NOMO-1 (cell line): Measurements from ENCODE around the gene MRPL21.
A peak's percentile ranks its signal among the peaks of the same experiment; 100 is the strongest.

ENCODE experiments used
- DNase-seq, 2 experiments: peaks; one replicate each; lab custom pipeline; 2025; ENCODE audit not compliant: unreplicated experiment in 2 of 2; lab: John Stamatoyannopoulos, UW

MRPL21 gene

GRCh38 chr11:68903288-68904247 is at the start of gene MRPL21, which contains the start of gene IGHMBP2:
Gene MRPL21 (minus strand): TSS chr11:68903832. CDS start chr11:68903810, 22 bp downstream.
Gene IGHMBP2 (plus strand): TSS chr11:68903891. CDS start chr11:68903953, 62 bp downstream.
- peak; percentile 72 to 79 for DNase-seq

DNA sequence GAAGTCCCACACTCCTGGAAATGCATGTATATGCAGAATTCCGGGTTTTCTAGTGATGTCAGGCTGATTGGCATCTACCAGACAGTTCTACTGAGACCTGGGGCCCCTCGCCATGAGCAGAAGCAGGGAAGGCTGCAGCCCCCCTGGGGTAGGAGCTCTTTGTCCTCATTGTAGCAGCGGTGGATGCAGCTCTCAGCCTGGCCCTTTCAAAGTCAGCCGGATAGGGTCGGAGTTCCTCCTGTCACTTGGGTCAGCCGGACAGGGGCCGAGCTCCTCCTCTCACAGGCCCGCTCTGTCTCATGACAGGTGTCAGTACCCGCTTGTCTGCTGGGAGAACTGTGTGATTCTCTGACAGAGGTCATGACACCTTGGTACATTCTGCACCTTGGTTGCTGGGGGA is 47.1 kb upstream of the MRPL21 start:
- no peak for DNase-seq

GRCh38 chr11:68950270-68950669 is 46.6 kb upstream of the MRPL21 start:
- DNase-seq = peak in 1 of 2 experiments; percentile 13

DNA sequence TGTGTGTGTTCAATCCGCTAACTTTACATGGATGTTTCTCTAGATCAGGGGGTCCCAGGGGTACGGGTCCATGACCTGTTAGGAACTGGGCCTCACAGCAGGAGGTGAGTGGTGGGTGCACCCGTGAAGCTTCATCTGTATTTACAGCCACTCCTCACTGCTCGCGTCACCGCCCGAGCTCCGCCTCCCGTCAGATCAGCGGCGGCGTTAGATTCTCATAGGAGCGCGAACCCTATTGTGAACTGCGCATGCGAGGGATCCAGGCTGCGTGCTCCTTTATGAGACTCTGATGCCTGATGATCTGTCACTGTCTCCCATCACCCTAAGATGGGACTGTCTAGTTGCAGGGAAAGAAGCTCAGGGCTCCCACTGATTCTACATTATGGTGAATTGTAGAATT is 45.3 kb upstream of the MRPL21 start:
- no peak for DNase-seq

GRCh38 chr11:68948496-68948895 is 44.9 kb upstream of the MRPL21 start:
- DNase-seq = no peak

DNA sequence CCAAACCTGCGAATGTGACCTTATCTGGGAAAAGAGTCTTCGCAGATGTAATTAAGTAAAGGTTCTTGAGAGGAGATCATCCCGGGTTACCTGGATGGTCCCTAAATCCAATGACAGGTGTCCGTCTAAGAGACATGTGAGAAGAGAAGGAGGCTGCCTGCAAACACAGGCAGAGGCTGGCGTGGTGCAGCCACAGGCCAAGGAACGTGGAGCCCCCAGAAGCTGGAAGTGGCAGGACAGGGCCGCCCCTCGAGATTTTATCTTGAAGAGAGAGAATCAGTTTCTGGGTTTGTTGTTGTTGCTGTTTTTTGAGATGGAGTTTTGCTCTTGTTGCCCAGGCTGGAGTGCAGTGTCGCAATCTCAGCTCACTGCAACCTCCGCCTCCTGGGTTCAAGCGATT is 43.5 kb upstream of the MRPL21 start:
- no peak for DNase-seq

DNA sequence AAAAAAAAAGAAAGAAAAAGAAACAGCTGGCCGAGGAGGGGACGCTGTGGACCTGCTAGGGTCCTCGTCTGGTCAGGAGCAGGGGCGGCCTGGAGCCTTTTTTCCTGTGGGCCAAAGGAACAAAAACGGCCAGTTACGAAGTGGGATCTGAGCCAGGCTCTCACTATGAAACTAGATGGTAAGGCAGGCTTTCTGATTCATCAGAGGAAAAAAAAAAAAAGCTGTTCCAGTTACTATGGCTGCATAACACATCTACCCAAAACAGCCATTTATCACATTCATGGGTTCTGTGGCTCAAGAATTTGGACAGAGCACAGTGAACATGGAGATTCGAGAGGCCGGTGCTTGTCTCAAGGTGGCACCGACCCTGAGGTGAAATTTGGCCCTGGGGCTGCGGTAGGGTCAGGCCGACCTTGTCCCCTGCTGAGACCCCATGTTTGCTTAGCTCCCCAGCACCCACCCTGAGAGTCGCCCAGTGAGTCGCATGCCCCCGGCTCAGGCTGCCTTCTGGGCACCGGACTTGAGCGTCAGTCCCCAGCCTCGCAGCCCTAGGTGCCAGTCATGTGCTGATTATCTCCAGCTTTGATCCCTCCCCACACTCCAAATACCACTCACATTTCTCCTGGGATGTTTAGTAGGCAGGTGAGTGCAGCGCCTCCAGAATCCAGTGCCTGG is 42.9 kb upstream of the MRPL21 start:
- no peak for DNase-seq

DNA sequence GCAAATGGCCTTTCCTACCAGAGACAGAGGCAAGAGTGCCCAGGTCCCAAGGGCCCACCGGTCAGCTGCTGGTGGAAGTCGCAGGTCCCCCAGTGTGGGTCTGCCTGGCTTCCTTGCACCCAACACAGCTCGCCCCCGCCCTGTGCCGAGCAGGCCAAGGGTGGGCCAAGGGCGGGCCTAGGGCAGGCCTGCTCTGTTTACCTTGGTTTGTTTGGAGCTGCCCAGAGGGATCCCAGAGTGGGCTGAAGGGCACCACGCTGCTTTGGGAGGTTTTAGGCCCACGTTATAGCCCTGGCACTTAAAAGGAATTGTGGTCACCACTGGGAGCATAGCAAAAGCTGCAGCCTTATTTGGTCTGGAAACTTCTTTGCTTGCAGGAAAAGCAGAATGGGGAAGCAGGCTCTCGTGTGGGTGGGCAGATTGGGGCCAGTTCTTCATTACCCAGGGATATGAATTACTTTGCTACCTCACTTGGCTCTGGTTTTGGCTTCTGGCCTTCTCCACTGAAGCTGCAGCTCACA is 39.2 kb upstream of the MRPL21 start:
- DNase-seq = peak; percentile 26 to 27

DNA sequence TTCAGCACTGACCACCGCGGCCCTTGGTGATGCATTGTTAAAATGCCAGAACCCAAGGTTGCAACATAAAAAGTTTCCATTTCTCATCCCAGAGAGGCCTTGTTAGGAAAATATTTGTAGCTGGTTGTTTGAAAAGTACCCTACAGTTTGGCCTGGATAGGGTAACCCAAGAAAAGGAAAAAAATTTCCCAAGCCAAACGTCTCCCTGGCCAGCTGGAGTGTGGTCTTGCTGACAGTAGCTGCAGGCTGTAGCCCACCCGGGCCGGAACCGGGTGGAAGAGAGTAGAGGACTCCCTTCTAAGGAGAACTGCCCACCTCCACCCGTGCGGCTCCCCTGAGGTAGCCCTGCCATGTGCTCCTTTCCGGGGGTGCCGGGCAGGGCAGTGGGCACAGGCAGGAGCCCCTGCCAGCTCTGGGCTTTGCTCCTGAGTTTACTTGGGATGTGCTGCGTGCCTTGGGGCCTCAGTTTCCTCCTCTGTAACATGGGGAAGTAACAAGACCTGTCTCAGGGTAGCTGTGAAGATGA is 38.5 kb upstream of the MRPL21 start:
- no peak for DNase-seq

DNA sequence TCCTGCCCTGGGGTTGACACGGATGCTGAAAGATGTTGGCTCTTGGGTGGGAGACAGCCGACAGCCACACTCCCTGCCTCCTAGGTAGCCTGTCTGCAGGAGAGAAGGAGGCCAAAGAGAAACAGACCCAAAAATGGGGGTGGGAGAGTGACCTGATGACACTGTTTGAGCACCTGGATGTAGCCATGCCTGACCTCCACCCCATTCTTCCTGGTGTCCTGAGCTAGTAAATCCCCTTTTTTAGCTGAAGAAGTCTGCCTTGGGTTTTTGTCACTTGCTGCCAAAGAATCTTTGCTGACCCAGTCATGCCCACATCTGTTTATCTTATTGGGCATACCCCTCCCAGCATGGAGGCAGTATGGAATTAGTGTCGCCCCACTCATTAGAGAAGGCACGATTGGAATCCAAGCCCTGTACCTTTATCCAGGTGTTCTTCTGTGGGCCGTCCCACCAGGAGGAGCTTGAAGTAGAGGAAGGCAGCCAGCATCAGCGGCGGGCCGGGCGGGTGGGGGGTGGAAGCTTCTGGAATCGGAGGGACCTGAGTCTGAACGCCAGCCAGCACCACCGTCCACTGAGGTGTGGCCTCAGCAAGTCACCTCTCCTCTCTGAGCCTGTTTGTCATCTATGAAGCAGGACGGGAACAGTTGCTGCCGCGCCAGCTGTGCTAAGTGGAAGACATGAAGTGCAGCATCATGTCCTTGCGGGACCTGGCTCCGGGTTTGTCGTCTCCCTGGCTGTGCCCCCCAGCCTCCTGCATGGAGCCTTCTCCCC is 37.9 kb upstream of the MRPL21 start:
- no peak for DNase-seq

DNA sequence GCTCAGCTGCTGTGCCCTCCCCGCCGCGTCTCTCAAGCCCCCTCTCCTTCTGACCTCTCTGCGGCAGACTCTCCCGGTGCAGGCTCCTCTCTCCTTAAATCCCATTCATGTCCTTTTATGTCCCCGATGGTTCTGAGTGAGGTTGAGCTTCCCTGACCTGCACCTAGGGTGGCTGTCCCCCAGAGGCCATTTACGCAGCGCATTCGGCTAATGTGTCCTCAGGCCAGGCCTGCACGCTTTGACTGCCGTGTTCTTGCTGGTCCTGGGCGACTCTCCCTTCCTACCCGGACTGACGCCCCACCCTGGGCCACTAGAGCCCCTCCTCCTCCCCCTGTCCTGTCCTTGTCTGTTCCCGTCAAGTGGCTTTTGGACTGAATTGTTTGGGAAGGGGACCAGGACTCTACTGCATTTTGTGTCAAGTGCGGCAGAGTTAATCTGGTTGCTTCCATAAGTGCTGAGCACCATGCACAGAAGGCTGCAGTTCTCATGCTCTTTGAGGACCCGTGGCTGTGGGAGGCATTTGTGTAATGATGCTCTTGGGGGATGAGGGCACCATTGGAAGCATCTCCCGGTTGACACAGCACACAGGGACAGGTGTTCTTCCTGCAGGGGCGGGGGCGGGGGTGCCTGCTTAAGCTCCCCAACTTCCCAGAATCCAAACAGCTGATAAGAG is 37.2 kb upstream of the MRPL21 start:
- no peak for DNase-seq

DNA sequence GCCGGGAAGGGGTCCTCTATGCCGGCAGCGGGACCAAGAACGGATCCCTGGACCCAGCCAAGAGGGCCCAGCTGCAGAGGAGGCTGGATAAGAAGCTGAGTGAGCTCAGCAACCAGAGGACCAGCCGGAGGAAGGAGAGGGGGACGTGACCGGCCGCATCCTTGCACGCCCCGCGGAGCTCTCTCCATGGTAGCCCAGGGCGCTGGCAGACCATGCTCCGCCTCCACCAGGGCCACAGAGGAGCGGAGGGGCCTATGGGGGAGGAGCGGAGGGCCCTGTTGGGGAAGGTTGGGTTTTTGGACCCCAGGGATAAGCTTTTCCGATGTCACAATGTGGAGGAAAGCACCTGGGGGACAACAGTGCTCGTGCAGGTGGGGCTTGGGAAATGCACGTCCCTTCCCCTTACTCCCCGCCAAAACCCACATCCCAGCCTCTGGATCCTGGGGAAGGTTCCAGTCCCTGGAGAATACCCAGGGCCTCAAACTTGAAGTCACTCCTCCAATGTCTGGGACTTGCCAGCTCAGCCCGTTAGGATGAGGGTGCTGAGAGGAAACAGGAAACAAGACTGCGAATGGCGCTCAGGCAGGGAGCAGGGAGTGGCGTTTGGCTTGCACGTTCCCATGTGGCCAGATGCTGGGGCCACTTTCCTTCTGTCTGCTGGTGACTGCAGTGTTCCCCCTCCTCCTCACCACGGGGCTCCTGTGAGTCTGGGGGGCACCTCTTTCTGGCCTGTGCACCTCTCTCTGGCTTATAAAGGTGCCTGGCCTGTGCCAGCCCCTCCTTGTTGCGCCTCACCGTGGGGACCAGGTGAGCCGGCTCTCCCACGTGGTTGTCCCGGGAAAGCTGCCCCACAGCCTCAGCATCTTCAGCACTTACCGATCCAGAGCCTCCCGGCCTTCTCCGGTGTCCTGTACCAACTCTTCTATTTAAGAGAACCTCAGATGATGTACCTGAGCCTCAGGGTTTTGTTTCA is 36.2 kb upstream of the MRPL21 start:
- no peak for DNase-seq

- DNase-seq = no peak
Measured at GRCh38 chr11:68938816-68939582, 35.4 kb upstream of the MRPL21 start.

DNA sequence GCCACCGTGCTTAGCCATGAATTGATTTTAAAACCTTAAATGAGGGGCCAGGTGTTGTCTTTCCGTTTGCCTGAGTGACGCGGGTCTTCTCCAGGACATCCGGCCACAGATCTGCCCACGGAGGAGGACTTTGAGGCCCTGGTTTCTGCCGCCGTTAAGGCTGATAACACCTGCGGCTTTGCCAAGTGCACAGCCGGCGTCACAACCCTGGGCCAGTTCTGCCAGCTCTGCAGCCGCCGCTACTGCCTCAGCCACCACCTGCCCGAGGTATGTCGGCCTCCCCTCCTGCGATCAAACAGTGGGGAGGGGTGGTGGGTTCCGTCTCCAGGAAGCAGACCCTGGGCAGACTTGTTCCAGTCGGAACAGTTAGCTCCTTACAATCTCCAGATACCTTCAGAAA is 34.5 kb upstream of the MRPL21 start:
- no peak for DNase-seq

DNA sequence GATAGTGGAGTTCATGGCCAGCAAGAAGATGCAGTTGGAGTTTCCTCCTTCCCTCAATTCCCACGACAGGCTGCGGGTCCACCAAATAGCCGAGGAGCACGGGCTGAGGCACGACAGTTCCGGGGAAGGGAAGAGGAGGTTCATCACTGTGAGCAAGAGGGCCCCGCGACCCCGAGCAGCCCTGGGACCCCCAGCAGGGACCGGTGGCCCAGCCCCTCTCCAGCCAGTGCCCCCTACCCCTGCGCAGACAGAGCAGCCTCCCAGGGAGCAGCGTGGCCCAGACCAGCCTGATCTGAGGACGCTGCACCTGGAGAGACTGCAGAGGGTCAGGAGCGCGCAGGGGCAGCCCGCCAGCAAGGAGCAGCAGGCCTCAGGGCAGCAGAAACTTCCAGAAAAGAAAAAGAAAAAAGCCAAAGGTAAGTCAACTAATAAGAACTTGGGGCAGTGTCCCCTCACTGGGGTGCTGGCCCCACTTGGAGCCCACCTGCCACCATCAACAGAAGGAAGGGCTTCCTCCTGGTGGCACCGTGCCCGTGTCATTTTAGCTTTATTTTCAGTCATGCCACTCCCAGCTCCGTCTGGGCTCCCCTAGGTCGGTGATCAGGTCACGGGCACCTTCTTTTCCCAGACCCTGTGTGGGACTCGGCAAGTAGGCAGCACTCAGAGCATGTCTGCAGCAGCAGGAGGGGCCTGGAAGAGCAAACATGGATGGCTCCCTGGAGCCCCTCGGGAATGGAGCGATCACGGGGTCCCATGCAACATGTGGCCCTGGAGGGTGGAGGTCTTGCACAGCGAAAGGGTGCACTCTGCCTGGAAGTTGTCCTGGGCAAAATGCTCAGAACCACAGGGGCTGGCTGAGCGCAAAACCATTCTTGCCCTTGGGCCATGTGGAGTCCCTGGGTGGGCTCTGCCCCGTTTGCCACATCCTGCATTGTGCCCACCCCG is 33.3 kb upstream of the MRPL21 start:
- DNase-seq = no peak

DNA sequence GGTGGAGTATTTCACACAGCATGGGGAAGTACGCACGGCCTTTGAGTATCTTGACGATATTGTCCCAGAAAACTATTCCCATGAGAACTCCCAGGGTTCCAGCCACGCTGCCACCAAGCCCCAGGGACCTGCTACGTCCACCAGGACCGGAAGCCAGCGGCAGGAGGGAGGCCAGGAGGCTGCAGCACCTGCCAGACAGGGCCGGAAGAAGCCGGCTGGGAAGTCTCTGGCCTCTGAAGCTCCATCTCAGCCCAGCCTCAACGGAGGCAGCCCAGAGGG is 32.7 kb upstream of the MRPL21 start:
- no peak for DNase-seq
